ENCODE measurements around the gene NTN4.

GRCh38 chr12:95615749-95616148, 174.8 kb downstream of the NTN4 start:
- TF ChIP-seq EP300 (IDR thresholded peaks at IDR 0.05) = no peak
- no peak for TF ChIP-seq CTCF (IDR thresholded peaks at IDR 0.05)
